ENCODE data around the gene PARD3B.

GRCh38 chr2:205107810-205108209 is 562.5 kb downstream of the PARD3B start:
- TF ChIP-seq CTCF (IDR thresholded peaks at IDR 0.05), result no peak
- no peak for TF ChIP-seq EP300 (IDR thresholded peaks at IDR 0.05; ENCODE audit: low read depth)
- TF ChIP-seq POLR2A (IDR thresholded peaks at IDR 0.05), result no peak

All from transverse colon (tissue), 3 donors.